Fibroblast of lung (primary cell): ENCODE results near the gene OLFM1.

Experiments used
- EZH2 ChIP-seq: IDR thresholded peaks from 2 replicates; pipeline ENCODE4 v1.5.1; 2012; ENCODE audit warnings: low read length, control low read depth, mild to moderate bottlenecking; ENCODE audit errors: missing control alignments
- TF ChIP-seq, protein P1 (sequence below), 2 donors: IDR thresholded peaks in 1 of 2; conservative IDR thresholded peaks in 1 of 2; 1 replicate in 1 of 2; 2 replicates in 1 of 2; pipeline ENCODE4 v1.5.1; 2011 to 2012; ENCODE audit warnings: low read length in 2 of 2, control low read depth in 1 of 2, inconsistent platforms in 1 of 2, low read depth in 1 of 2, mild to moderate bottlenecking in 1 of 2

DNA sequence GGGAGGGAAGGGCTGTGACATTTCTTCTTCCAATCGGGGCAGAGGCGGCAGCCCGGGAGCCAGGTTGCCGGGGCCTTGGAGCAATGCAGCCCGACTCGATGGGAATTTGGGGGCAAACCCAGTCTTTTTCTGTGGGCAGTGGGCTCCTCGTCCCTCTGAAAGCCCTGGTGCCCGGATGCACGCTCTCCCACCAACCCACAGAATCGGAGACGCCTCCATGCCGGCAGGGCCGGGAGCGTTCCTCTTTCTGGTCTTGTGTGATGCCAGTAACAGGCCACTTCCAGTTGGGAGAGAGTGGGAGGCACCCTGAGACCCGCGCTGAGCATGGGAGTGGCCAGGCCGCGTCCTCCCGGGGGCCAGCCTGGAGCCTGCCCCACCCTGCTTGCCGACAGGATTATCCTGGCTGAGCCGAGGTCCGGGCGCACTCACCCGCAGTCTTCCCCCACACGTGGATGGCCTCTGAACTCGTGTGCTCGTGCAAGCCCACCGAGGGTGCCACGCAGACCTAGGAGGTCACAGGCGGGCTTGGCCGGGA lies 17.8 kb downstream of the OLFM1 start:
- TF ChIP-seq, protein P1, sequence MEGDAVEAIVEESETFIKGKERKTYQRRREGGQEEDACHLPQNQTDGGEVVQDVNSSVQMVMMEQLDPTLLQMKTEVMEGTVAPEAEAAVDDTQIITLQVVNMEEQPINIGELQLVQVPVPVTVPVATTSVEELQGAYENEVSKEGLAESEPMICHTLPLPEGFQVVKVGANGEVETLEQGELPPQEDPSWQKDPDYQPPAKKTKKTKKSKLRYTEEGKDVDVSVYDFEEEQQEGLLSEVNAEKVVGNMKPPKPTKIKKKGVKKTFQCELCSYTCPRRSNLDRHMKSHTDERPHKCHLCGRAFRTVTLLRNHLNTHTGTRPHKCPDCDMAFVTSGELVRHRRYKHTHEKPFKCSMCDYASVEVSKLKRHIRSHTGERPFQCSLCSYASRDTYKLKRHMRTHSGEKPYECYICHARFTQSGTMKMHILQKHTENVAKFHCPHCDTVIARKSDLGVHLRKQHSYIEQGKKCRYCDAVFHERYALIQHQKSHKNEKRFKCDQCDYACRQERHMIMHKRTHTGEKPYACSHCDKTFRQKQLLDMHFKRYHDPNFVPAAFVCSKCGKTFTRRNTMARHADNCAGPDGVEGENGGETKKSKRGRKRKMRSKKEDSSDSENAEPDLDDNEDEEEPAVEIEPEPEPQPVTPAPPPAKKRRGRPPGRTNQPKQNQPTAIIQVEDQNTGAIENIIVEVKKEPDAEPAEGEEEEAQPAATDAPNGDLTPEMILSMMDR (conservative IDR thresholded peaks at IDR 0.05 in 1 of 2, IDR thresholded peaks at IDR 0.05 in 1 of 2; ENCODE audit: low read depth in 1 of 2, low read length in 2 of 2) = no peak
- TF ChIP-seq EZH2 = no peak
